Urinary bladder (tissue), 4 donors: ENCODE results near the gene STIM1. TPM values are rescaled to one million over a fixed set of nuclear protein-coding genes. Genes with fewer than 3 reads are reported as not detected.

Experiments used
- DNase-seq: peaks from one replicate; pipeline ENCODE4 v3.0.0-alpha.2; 2015; ENCODE audit errors: extremely low spot score
- H3K27ac ChIP-seq: one replicate; pipeline ENCODE4 v1.5.1; 2013; ENCODE audit warnings: low read depth, mild to moderate bottlenecking, moderate library complexity
- H3K36me3 ChIP-seq: one replicate; pipeline ENCODE4 v1.6.1; 2013; ENCODE audit warnings: mild to moderate bottlenecking, moderate library complexity; ENCODE audit not compliant: insufficient read depth
- H3K4me1 ChIP-seq: one replicate; pipeline ENCODE4 v1.6.1; 2013; ENCODE audit warnings: mild to moderate bottlenecking, moderate library complexity; ENCODE audit not compliant: insufficient read depth
- H3K4me3 ChIP-seq: one replicate; pipeline ENCODE4 v1.5.1; 2013; ENCODE audit warnings: low read depth, low read length
- WGBS: extraction: QIAGEN DNeasy Blood & Tissue Kit; methylation state at CpG from one replicate; pipeline ENCODE4 v1.1.7; 2013; 5-methylcytosine and 5-hydroxymethylcytosine counted together
- polyA plus RNA-seq: library from polyadenylated mRNA; stranded (reverse); fragments of 200-250 nt; gene quantifications from one replicate; pipeline ENCODE4 v1.2.3, GENCODE V29; 2013
- total RNA-seq: library from RNA; depleted of rRNA; stranded (reverse); fragments of >200 nt; gene quantifications from one replicate; pipeline ENCODE4 v1.2.3, GENCODE V29; 2014
- donor health status: healthy with polysubstance abuse.
- donor health status: healthy.

Gene STIM1
- total and polyA plus RNA-seq, 2 donors = 41.8 to 61.0 TPM

- no peak overlapping the region for H3K4me3 ChIP-seq
- no peak for DNase-seq
- H3K4me1 ChIP-seq = peaks cover 2% of the 10 kb centered on the region
- H3K27ac ChIP-seq = no peak overlapping the region
- no peaks in the 10 kb centered on the region for H3K36me3 ChIP-seq
- WGBS = 89% methylated on average over 2 of the region's 2 CpGs
Measured at GRCh38 chr11:3873712-3874349, 18.4 kb downstream of the STIM1 start.

GRCh38 chr11:3876613-3877012, 21.1 kb downstream of the STIM1 start:
- Histone ChIP-seq H3K36me3 (no peaks in the 10 kb centered on the region), H3K4me3 (no peak overlapping the region), H3K4me1 (peaks cover 4% of the 10 kb centered on the region), H3K27ac (no peak overlapping the region)
- WGBS = 57% methylated on average over 3 of the region's 3 CpGs
- DNase-seq = no peak

DNA sequence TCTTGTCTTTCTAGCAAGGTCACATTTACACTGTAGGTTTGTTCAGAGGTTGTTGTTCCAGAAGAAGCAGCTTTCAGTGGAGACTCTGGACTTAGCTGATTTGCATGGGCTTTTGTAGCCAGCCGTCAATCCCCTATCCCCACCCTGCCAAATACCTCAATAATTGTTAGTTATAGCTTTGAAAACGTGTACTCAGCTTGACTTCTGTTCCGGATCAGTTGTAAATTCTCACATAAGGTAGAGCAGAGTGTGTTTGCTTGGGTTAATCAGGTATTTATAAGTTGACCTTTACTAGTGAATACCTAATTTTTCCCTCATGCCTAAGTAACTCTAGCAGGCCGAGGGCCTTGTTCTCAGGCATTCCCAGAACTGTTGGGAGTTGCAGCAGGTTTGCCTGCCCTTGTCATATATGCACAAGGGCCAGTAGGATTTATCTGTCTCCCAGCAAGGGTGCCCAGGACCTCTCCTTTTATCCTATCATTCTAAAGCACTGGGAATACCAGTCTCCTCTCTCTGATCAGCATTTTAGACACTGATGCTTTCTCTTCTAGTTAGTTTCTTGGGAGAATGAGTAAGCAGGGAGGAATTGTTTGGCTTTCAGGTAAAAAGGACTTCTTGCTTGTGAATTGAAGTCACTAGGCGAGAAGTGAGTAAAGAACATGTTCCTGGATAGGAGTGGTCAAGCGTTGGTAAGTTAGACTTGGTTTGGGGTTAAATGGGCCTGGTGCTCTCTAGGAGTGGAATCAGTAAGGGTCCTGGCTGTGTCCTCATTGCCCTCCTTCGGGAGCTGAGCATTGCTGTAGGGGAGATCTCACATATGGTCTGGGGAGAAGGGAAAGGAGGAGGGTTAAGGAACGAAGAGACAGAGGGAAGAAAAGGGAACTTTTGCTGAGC, 22.1 kb downstream of the STIM1 start:
- Histone ChIP-seq H3K27ac (no peak overlapping the region), H3K4me3 (no peak overlapping the region), H3K36me3 (no peaks in the 10 kb centered on the region), H3K4me1 (peaks cover 4% of the 10 kb centered on the region)
- 79% methylated on average over 8 of the region's 8 CpGs for WGBS
- no peak for DNase-seq

DNA sequence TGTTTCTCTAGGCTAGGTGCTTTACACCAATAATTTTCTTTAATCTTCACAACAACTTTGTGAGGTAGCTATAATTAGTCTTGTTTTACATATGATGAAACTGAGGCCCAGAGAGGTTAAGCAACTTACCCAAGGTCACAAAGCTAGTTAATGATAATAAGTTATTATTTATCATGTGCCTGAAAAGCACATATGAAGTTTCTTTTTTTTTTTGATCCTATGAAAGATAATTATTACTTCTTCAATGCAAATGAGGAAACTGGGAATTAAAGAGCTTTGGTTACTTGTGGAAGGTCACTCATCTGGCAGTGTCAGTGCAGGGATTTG, 22.8 kb downstream of the STIM1 start:
- Histone ChIP-seq H3K4me3 (no peak overlapping the region), H3K27ac (no peak overlapping the region), H3K36me3 (no peaks in the 10 kb centered on the region), H3K4me1 (peaks cover 4% of the 10 kb centered on the region)
- no peak for DNase-seq

DNA sequence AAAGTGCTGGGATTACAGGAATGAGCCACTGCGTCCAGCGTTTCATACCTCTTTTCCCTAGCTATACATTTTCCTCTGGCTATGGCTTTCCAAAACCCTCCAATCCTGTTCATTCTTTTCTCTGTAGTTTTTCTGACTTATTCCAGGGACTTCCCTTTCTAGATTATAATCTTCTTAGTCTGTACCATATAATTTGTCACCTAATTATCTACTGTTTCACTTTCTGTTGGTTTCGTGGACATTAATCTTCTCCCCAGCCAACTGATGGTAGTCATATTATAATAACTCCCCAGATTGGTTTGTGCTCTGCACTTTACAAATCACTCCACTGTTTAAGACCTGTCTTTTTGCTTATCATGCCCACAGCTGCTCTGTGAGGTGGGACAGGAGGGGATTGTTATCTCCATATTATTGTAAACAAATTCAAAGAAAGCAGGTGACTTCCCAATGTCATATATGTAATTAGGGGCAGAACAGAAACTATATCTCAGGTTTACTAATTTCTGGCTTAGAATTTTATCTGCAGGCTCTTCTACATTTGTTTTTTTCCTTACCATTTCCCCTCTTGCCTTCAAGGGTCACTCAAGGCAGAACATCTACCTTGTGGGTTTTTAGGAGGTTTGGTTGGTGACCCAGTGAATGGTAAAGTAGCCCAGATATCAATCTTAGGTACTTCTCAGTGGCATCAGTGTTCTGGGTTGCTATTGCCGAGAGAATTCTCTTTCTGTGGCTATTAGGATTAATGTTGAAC, 23.9 kb downstream of the STIM1 start:
- 57% methylated on average over 4 of the region's 4 CpGs for WGBS
- no peak for DNase-seq
- H3K4me1 ChIP-seq = peaks cover 3% of the 10 kb centered on the region

GRCh38 chr11:3879967-3880542, 24.6 kb downstream of the STIM1 start:
- Histone ChIP-seq H3K4me3 (no peak overlapping the region), H3K36me3 (no peaks in the 10 kb centered on the region), H3K27ac (no peak overlapping the region), H3K4me1 (peaks cover 3% of the 10 kb centered on the region)
- DNase-seq = no peak
- WGBS = 75% methylated on average over 2 of the region's 2 CpGs

More for the DNA sequence above, 23.9 kb downstream of the STIM1 start:
- Histone ChIP-seq H3K4me3 (no peak overlapping the region), H3K36me3 (no peaks in the 10 kb centered on the region), H3K27ac (no peak overlapping the region)

GRCh38 chr11:3880724-3881123, 25.3 kb downstream of the STIM1 start:
- DNase-seq = no peak
- H3K27ac ChIP-seq = no peak overlapping the region

GRCh38 chr11:3882655-3883054, 27.2 kb downstream of the STIM1 start:
- H3K27ac ChIP-seq = no peak overlapping the region
- no peak overlapping the region for H3K4me3 ChIP-seq
- DNase-seq = no peak
- peaks cover 3% of the 10 kb centered on the region for H3K4me1 ChIP-seq
- H3K36me3 ChIP-seq = no peaks in the 10 kb centered on the region

More at GRCh38 chr11:3880724-3881123, 25.3 kb downstream of the STIM1 start:
- H3K4me3 ChIP-seq = no peak overlapping the region
- peaks cover 3% of the 10 kb centered on the region for H3K4me1 ChIP-seq
- H3K36me3 ChIP-seq = no peaks in the 10 kb centered on the region
- WGBS = 66% methylated on average over 3 of the region's 3 CpGs

GRCh38 chr11:3885855-3886254, 30.4 kb downstream of the STIM1 start:
- no peaks in the 10 kb centered on the region for H3K4me1 ChIP-seq

GRCh38 chr11:3886985-3887384, 31.5 kb downstream of the STIM1 start:
- Histone ChIP-seq H3K4me3 (no peak overlapping the region), H3K4me1 (no peaks in the 10 kb centered on the region), H3K36me3 (no peaks in the 10 kb centered on the region), H3K27ac (no peak overlapping the region)
- no peak for DNase-seq
- WGBS = 88% methylated on average over 1 of the region's 1 CpG

More at GRCh38 chr11:3885855-3886254, 30.4 kb downstream of the STIM1 start:
- H3K36me3 ChIP-seq = no peaks in the 10 kb centered on the region
- DNase-seq = no peak
- 89% methylated on average over 7 of the region's 7 CpGs for WGBS
- H3K27ac ChIP-seq = no peak overlapping the region
- no peak overlapping the region for H3K4me3 ChIP-seq

DNA sequence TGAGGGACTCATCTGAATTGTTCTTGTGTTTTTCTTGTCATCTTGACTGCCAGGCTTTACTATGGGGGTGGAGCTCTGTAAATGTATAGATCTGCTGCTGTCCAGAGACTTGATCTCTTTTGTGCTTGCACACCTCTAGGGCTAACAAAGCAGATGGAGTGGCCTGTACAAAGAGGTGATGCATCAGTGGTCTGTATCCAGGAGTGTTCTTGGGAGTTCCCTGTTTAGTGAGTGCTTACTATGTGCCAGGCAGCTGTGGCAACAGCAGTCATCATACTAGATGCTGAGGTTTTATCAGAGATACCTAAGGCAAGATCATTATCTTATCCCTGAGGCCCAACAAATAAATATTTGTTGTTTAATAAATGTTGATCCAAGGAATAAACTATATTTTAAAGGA, 33.4 kb downstream of the STIM1 start:
- H3K4me1 ChIP-seq = no peaks in the 10 kb centered on the region
- no peak overlapping the region for H3K27ac ChIP-seq
- H3K4me3 ChIP-seq = no peak overlapping the region
- no peaks in the 10 kb centered on the region for H3K36me3 ChIP-seq
- no peak for DNase-seq

DNA sequence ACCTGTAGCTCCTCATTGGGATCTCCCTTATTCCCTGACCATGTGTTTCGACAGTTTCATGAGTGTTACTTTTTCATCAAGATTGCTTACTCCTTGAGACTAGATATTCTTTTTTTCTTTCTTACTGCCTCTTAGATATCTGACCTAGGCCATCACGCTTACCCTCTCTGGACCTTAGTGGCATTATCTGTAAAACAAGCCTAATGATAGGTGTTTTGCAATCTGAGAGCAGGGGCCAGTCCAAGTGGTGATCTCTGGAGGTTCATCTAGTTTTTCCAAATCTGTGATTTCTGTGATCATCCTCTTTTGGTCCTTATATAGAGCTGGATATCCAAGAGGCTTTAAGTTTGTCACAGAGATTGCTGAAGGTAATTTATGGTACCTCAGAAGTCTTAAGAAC, 34.5 kb downstream of the STIM1 start:
- H3K27ac ChIP-seq = no peak overlapping the region

GRCh38 chr11:3890806-3891205, 35.3 kb downstream of the STIM1 start:
- Histone ChIP-seq H3K4me3 (no peak overlapping the region), H3K27ac (no peak overlapping the region), H3K4me1 (no peaks in the 10 kb centered on the region), H3K36me3 (no peaks in the 10 kb centered on the region)
- no peak for DNase-seq
- WGBS = 84% methylated on average over 1 of the region's 1 CpG

More for the DNA sequence above, 34.5 kb downstream of the STIM1 start:
- 99% methylated on average over 2 of the region's 2 CpGs for WGBS
- Histone ChIP-seq H3K4me1 (no peaks in the 10 kb centered on the region), H3K4me3 (no peak overlapping the region), H3K36me3 (no peaks in the 10 kb centered on the region)
- no peak for DNase-seq
